WERI-Rb-1 (cell line): Measurements from ENCODE around the gene MAP7D1.

Experiments
- DNase-seq: peaks from one replicate; pipeline ENCODE4 v3.0.0-alpha.2; 2020
- H3K27ac ChIP-seq: fragments of 250-450 bp; sonication (Bioruptor Pico); 2 replicates; pipeline ENCODE4 v1.5.1; 2020; ENCODE audit warnings: mild to moderate bottlenecking, moderate library complexity
- H3K27me3 ChIP-seq: fragments of 250-450 bp; sonication (Bioruptor Pico); 2 replicates; pipeline ENCODE4 v1.5.1; 2021; ENCODE audit warnings: mild to moderate bottlenecking, low read depth, moderate library complexity; ENCODE audit not compliant: insufficient read depth, severe bottlenecking
- H3K36me3 ChIP-seq: fragments of 250-450 bp; sonication (Bioruptor Pico); 2 replicates; pipeline ENCODE4 v1.5.1; 2020; ENCODE audit warnings: mild to moderate bottlenecking, moderate library complexity
- H3K4me3 ChIP-seq: 2 replicates; pipeline ENCODE4 v1.5.1; 2011; ENCODE audit warnings: low read depth, mild to moderate bottlenecking, control low read depth, low read length
- H3K9me3 ChIP-seq: fragments of 250-450 bp; sonication (Bioruptor Pico); 2 replicates; pipeline ENCODE4 v1.5.1; 2021; ENCODE audit warnings: mild to moderate bottlenecking, moderate library complexity; ENCODE audit not compliant: severe bottlenecking
- CTCF ChIP-seq: IDR thresholded peaks from 2 replicates; pipeline ENCODE4 v1.5.1; 2011; ENCODE audit warnings: low read depth, mild to moderate bottlenecking, control low read depth, inconsistent platforms, low read length

Gene MAP7D1

GRCh38 chr1:36164361-36164760 is 8.4 kb downstream of the MAP7D1 start:
- Histone ChIP-seq H3K4me3 (no peak overlapping the region), H3K36me3 (peaks cover 45% of the 10 kb centered on the region), H3K9me3 (no peaks in the 10 kb centered on the region), H3K27ac (no peak overlapping the region), H3K27me3 (no peaks in the 10 kb centered on the region)
- no peak for TF ChIP-seq CTCF
- no peak for DNase-seq

GRCh38 chr1:36165145-36165544 is 9.2 kb downstream of the MAP7D1 start:
- no peaks in the 10 kb centered on the region for H3K27me3 ChIP-seq
- no peaks in the 10 kb centered on the region for H3K9me3 ChIP-seq
- H3K27ac ChIP-seq = no peak overlapping the region
- H3K36me3 ChIP-seq = peaks cover 40% of the 10 kb centered on the region
- H3K4me3 ChIP-seq = no peak overlapping the region
- TF ChIP-seq CTCF = no peak
- DNase-seq = no peak

- H3K4me3 ChIP-seq = no peak overlapping the region
- TF ChIP-seq CTCF = no peak
- no peaks in the 10 kb centered on the region for H3K9me3 ChIP-seq
- H3K36me3 ChIP-seq = peaks cover 44% of the 10 kb centered on the region
- no peak for DNase-seq
- no peak overlapping the region for H3K27ac ChIP-seq
- no peaks in the 10 kb centered on the region for H3K27me3 ChIP-seq
Observed at GRCh38 chr1:36166136-36166535, 10.2 kb downstream of the MAP7D1 start.

- H3K27me3 ChIP-seq = no peaks in the 10 kb centered on the region
- DNase-seq = no peak
- TF ChIP-seq CTCF = no peak
- H3K4me3 ChIP-seq = no peak overlapping the region
- no peaks in the 10 kb centered on the region for H3K9me3 ChIP-seq
- H3K36me3 ChIP-seq = peaks cover 50% of the 10 kb centered on the region
- no peak overlapping the region for H3K27ac ChIP-seq
Observed at GRCh38 chr1:36166938-36167905, 11.3 kb downstream of the MAP7D1 start.

GRCh38 chr1:36168514-36168913 is 12.6 kb downstream of the MAP7D1 start:
- no peak for DNase-seq
- H3K9me3 ChIP-seq = no peaks in the 10 kb centered on the region
- H3K4me3 ChIP-seq = no peak overlapping the region
- no peaks in the 10 kb centered on the region for H3K27me3 ChIP-seq
- no peak for TF ChIP-seq CTCF
- peaks cover 60% of the 10 kb centered on the region for H3K36me3 ChIP-seq
- no peak overlapping the region for H3K27ac ChIP-seq
